ENCODE results near the gene MDC1.
"Not testable (repeated sequence)": the region's sequence is repeated elsewhere in the genome, so short reads cannot be mapped to it uniquely, and the experiment has no call there.

DNA sequence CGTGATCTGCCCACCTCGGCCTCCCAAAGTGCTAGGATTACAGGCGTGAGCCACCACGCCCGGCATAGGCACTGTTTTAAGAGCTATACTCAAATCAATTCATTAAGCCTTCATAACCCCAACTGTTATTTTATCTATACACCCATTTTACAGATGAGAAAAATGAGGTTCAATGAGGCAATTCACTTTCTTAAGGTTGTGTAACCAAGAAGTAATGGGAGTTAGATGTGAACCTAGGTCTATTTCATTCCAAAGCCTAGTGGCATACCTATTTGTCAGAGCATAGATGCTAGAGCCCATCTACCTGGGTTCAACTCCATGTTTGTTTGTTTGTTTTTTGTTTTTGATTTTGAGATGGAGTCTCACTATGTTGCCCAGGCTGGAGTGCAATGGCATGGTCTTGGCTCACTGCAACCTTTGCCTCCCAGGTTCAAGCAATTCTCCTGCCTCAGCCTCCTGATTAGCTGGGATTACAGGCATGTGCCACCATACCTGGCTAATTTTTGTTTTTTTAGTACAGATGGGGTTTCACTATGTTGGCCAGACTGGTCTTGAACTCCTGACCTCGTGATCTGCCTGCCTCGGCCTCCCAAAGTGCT is 39.4 kb upstream of the MDC1 start:
- not testable (repeated sequence) for TF ChIP-seq NFIC (IDR thresholded peaks at IDR 0.05; ENCODE audit: borderline replicate concordance); RAD21 (IDR thresholded peaks at IDR 0.05; ENCODE audit: low read length); POLR2AphosphoS5 (IDR thresholded peaks at IDR 0.05; ENCODE audit: low read depth, low read length); ELF1 (IDR thresholded peaks at IDR 0.05); GABPA (IDR thresholded peaks at IDR 0.05; ENCODE audit: low read depth); REST (IDR thresholded peaks at IDR 0.05; ENCODE audit: low read depth, low read length); RXRA (IDR thresholded peaks at IDR 0.05; ENCODE audit: borderline replicate concordance, low read depth); MAX (IDR thresholded peaks at IDR 0.05; ENCODE audit: low read depth); FOXM1 (IDR thresholded peaks at IDR 0.05; ENCODE audit: low read depth); MEF2A (IDR thresholded peaks at IDR 0.05; ENCODE audit: borderline replicate concordance, low read depth)
- TF ChIP-seq, protein P1, sequence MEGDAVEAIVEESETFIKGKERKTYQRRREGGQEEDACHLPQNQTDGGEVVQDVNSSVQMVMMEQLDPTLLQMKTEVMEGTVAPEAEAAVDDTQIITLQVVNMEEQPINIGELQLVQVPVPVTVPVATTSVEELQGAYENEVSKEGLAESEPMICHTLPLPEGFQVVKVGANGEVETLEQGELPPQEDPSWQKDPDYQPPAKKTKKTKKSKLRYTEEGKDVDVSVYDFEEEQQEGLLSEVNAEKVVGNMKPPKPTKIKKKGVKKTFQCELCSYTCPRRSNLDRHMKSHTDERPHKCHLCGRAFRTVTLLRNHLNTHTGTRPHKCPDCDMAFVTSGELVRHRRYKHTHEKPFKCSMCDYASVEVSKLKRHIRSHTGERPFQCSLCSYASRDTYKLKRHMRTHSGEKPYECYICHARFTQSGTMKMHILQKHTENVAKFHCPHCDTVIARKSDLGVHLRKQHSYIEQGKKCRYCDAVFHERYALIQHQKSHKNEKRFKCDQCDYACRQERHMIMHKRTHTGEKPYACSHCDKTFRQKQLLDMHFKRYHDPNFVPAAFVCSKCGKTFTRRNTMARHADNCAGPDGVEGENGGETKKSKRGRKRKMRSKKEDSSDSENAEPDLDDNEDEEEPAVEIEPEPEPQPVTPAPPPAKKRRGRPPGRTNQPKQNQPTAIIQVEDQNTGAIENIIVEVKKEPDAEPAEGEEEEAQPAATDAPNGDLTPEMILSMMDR (IDR thresholded peaks at IDR 0.05): not testable (repeated sequence)
- TF ChIP-seq, protein P2, sequence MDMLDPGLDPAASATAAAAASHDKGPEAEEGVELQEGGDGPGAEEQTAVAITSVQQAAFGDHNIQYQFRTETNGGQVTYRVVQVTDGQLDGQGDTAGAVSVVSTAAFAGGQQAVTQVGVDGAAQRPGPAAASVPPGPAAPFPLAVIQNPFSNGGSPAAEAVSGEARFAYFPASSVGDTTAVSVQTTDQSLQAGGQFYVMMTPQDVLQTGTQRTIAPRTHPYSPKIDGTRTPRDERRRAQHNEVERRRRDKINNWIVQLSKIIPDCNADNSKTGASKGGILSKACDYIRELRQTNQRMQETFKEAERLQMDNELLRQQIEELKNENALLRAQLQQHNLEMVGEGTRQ (IDR thresholded peaks at IDR 0.05; ENCODE audit: borderline replicate concordance, low read depth, low read length): not testable (repeated sequence)
- TF ChIP-seq, protein P3, sequence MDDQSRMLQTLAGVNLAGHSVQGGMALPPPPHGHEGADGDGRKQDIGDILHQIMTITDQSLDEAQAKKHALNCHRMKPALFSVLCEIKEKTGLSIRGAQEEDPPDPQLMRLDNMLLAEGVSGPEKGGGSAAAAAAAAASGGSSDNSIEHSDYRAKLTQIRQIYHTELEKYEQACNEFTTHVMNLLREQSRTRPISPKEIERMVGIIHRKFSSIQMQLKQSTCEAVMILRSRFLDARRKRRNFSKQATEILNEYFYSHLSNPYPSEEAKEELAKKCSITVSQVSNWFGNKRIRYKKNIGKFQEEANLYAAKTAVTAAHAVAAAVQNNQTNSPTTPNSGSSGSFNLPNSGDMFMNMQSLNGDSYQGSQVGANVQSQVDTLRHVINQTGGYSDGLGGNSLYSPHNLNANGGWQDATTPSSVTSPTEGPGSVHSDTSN (IDR thresholded peaks at IDR 0.05): not testable (repeated sequence)

Measured in SK-N-SH (cell line).